Activated naive CD8-positive, alpha-beta T cell treated with anti-CD3 and anti-CD28 coated beads, Interleukin-2, amount 50 U/mL, for 16 hours (primary cell): ENCODE measurements around the gene ACAA2.
"Not testable (repeated sequence)": the region's sequence is repeated elsewhere in the genome, so short reads cannot be mapped to it uniquely, and the experiment has no call there.

Experiments
- DNase-seq: peaks from one replicate; pipeline ENCODE4 v3.0.0-alpha.2; 2020; ENCODE audit warnings: low read depth, low spot score

Gene ACAA2

DNA sequence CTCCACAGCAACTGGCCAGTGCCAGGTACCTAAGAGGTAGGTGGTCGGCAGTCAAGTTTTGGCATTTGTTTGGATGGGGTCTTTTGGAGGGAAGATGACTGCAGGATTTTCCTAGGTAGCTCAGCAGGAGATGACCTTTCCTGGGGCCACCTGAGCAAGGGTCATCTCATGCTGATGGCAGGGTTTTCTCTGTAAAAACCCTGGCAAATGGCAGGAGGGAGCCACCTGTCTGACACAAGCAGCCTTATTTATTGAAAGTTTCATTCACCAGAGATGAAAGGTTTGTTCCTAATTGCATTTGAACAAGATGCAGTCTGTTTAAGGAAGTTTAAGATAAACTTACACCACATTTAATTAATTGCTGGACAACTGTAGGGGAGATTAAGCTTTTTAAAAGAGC lies 31.6 kb upstream of the ACAA2 start:
- DNase-seq = no peak

DNA sequence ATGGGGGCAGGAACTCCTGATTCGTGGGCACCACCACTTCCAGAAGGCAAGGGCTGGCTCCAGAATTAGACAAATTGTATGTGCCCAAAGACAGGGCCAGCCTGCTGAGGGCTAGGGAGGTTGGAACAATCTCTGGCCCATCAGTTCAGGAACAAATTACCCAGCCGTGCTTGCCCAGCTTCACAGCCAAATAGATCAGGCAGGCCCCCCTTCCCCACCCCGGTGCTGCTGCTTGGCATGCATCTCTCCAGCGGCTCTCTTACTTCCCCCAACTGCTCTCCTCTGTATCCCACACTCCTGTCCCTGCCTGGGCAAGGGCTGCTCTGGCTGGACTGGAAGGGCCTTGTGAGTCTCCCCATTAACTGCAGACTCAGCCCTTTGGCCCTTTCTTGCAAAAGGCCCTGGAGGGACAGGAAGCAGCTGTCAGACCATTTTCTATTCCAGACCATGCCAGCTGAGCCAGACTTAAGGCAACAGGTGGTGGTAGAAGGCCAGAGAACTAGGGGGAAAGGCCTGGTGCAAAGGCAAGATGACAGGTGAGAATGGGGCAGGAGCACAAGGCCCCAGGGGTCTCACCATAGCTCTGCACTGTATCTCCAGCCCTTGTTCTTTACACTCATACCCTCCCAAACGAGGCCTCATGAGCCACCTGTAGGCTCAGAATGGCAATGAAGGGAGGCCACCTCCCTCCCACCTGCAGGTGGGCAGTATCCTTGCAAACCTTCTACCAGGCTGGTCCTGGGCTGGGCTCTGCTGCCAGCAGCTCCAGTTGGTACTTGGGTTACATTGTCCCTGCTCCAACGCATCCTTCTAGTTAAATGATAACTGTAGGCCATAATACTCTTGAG lies 30.7 kb upstream of the ACAA2 start:
- DNase-seq = no peak

DNA sequence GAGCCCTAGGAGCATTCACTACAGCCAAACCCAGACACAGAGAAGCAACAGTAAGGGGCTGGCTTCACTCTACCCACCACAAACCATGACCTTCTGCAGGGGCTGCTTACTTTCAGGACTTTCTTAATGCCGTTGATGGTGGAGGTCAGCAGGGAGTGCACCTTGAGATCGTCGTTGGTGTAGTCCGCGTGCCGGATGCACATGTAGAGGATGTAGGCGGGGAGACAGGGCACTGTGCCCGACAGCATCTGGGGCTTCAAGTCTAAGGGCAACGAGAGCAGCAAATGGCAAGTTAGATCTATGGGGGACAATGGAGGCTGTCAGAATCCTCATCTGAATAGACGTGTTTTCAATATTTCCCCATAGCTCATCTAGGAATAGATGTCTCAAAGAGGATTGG lies 29.8 kb upstream of the ACAA2 start:
- DNase-seq = no peak

GRCh38 chr18:49842656-49843055 lies 29.3 kb upstream of the ACAA2 start:
- no peak for DNase-seq

- no peak for DNase-seq
These were observed 28.2 kb upstream of the ACAA2 start for GRCh38 chr18:49841236-49842217.

DNA sequence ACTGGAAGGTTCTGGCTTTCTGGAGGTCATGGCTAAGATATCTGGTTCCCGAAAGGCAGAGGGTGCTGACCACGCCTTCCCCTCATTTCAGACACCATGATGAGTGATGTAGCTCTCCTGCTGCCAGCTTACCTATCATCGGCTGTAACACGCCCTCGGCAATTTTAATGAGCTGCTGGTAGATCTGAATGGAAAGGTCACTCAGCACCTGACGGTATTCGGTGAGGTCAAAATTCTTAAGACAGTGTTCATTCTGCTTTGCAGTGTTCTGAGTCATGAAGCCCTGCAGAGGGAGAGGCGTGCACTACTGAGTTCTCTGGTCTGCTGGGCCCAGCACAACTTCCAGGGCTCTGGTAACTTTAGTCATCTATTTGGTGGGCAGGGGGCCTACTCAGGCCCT lies 25.7 kb upstream of the ACAA2 start:
- no peak for DNase-seq

DNA sequence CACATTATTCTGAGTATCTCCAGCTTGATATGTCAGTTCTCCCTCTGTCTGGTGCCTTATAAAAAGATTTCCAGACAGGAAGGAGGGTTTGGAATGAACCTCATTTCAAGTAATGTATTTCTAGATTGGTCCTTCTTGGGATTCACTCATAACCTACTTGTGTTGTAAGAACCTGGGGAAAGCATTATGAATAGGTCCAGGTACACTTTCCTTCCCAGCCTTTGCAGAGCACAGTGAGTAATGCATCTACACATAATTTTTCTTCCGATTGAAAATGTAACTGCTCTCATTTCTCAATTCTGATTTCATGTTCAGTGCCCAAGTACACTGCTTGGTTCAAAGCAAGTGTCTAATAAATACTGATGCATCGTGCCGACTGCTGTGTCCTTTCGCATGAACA lies 25.0 kb upstream of the ACAA2 start:
- no peak for DNase-seq

GRCh38 chr18:49837889-49838288 lies 24.6 kb upstream of the ACAA2 start:
- no peak for DNase-seq

- DNase-seq = not testable (repeated sequence)
These were observed 24.0 kb upstream of the ACAA2 start for GRCh38 chr18:49837316-49837835.

GRCh38 chr18:49835405-49835804 lies 22.1 kb upstream of the ACAA2 start:
- no peak for DNase-seq

DNA sequence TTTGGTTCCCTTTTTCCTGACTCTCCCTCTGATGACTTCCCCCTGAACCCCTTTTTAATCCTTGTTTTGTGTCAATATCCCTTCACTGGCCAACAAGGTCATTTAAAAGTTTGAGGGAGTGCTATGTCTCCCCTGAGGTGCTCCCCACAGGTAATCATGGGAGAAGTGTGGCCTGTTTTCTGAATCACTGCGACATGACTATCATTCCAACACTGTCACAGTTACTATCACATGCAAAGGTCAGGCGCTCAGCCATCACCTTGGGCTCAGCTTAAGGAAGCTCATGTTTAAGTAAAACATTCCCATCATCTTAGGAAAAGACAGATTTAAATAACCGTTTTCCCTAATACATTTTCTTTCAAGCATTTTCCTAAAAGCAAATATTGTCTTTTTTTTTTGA lies 20.9 kb upstream of the ACAA2 start:
- no peak for DNase-seq

DNA sequence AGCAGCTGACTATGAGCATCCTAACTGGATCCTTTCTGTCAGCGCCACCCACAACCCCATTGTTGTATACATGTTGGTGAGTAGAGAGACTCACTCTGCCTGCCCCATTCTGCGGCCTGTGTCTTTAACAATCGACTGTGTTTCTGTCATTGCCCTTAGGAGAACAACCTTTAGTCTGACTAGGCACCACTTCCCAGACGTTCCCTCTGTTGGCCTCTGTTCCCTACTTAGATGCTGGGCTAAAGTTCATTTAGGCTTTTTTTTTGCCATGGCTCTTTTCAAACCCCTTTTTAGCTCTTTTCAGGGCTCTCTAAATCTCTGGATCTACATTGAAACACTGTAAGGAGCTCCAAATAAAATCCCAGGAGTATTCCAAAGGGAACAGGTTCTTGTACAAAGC lies 20.5 kb upstream of the ACAA2 start:
- no peak for DNase-seq

GRCh38 chr18:49832221-49832647 lies 18.9 kb upstream of the ACAA2 start:
- no peak for DNase-seq

- DNase-seq = no peak
These were observed 14.7 kb upstream of the ACAA2 start for GRCh38 chr18:49827996-49828395.

GRCh38 chr18:49819823-49820671 lies 6.7 kb upstream of the ACAA2 start:
- no peak for DNase-seq

DNA sequence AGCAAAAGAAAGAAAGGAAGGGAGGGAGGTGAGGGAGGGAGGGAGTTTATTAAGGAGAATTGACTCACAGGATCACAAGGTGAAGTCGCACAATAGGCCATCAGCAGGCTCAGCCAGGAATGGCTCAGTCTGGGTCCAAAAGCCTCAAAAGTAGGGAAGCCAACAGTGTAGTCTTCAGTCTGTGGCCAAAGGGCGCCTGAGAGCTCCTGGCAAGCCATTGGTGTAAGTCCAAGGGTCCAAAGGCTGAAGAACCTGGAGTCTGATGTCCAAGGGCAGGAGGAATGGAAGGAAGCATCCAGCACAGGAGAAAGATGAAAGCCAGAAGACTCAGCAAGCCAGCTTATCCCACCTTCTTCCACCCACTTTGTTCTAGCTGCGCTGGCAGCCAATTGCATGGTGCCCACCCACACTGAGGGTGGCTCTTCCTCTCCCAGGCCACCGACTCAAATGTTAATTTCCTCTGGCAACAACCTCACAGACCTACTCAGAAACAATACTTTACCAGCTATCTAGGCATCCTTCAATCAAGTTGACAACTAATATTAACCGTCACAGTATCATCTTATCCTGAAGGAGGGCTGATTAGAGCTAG lies 5.8 kb upstream of the ACAA2 start:
- no peak for DNase-seq

GRCh38 chr18:49817947-49818346 lies 4.6 kb upstream of the ACAA2 start:
- no peak for DNase-seq

- no peak for DNase-seq
These were observed 2.6 kb upstream of the ACAA2 start for GRCh38 chr18:49815927-49816326.

- DNase-seq = peak; percentile 17
These were observed 790 bp upstream of the ACAA2 start for GRCh38 chr18:49814147-49814499.

- no peak for DNase-seq
These were observed 339 bp downstream of the ACAA2 start for GRCh38 chr18:49813069-49813318.

- no peak for DNase-seq
These were observed 856 bp downstream of the ACAA2 start for GRCh38 chr18:49812286-49813068.
